ENCODE data around the gene DGKD.

DNA sequence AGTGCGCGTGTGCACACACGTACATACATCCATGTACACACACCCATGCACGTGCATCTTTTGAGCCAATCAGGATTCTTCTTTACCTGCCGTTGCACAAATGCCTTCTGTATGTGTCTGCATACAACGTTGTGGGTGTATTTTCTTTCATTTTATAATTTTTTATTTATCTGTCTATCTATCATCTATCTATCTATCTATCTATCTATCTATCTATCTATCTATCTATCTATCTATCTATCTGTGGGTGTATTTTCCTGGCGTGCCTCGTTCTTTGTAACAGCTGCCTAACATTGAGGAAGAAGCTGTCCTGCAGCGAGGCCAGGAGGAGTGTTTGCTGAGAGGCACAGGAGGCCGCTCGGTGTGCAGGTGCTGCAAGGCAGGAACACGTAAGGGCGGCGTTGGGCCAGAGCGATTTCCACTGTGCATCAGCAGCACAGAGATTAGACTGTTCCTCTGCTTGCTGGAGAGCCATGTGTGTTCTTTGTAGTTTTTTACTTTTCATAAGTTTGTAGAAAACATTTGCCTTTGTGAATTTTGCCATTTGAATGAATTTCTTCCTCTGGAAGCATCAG, 84.4 kb downstream of the DGKD start:
- TF ChIP-seq, protein P1, sequence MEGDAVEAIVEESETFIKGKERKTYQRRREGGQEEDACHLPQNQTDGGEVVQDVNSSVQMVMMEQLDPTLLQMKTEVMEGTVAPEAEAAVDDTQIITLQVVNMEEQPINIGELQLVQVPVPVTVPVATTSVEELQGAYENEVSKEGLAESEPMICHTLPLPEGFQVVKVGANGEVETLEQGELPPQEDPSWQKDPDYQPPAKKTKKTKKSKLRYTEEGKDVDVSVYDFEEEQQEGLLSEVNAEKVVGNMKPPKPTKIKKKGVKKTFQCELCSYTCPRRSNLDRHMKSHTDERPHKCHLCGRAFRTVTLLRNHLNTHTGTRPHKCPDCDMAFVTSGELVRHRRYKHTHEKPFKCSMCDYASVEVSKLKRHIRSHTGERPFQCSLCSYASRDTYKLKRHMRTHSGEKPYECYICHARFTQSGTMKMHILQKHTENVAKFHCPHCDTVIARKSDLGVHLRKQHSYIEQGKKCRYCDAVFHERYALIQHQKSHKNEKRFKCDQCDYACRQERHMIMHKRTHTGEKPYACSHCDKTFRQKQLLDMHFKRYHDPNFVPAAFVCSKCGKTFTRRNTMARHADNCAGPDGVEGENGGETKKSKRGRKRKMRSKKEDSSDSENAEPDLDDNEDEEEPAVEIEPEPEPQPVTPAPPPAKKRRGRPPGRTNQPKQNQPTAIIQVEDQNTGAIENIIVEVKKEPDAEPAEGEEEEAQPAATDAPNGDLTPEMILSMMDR (IDR thresholded peaks at IDR 0.05; ENCODE audit: insufficient read depth, low read length, poor library complexity, severe bottlenecking), result no peak
- no peak for TF ChIP-seq EZH2phosphoT487 (conservative IDR thresholded peaks at IDR 0.05; ENCODE audit: low read length)
